K562 (cell line): Measurements from ENCODE around the gene BCL7C. TPM values are rescaled to one million over a fixed set of nuclear protein-coding genes. Genes with fewer than 3 reads are reported as not detected.
A peak's percentile ranks its signal among the peaks of the same experiment; 100 is the strongest.

Experiments
- DPF2 ChIP-seq: fragments of 450-650 bp; IDR thresholded peaks from 2 replicates; pipeline ENCODE4 v1.6.1; 2016
- EGR1 ChIP-seq: fragments of 450-650 bp; conservative IDR thresholded peaks from 2 replicates; pipeline ENCODE4 v1.6.1; 2017; ENCODE audit warnings: mild to moderate bottlenecking
- ESRRB ChIP-seq: fragments of 250-450 bp; sonication (Bioruptor Pico); IDR thresholded peaks from 2 replicates; pipeline ENCODE4 v1.5.0; 2020; ENCODE audit warnings: mild to moderate bottlenecking, moderate library complexity, borderline replicate concordance
- EWSR1 ChIP-seq: fragments of 450-650 bp; IDR thresholded peaks from 2 replicates; pipeline ENCODE4 v1.6.1; 2018; ENCODE audit warnings: borderline replicate concordance, mild to moderate bottlenecking, low read depth, moderate library complexity; ENCODE audit not compliant: partially characterized antibody
- HEY1 ChIP-seq: fragments of 250-450 bp; sonication (Bioruptor Pico); IDR thresholded peaks from 2 replicates; pipeline ENCODE4 v1.5.0; 2020; ENCODE audit warnings: mild to moderate bottlenecking, moderate library complexity, borderline replicate concordance
- HMBOX1 ChIP-seq: sonication (generic); IDR thresholded peaks from 2 replicates; pipeline ENCODE4 v1.6.1; 2016
- HNRNPLL ChIP-seq: fragments of 200-400 bp; formaldehyde crosslinking; IDR thresholded peaks from 2 replicates; pipeline ENCODE4 v1.6.1; 2017; ENCODE audit warnings: low read length, low read depth, mild to moderate bottlenecking; ENCODE audit not compliant: poor library complexity, severe bottlenecking
- KDM1A ChIP-seq, 2 experiments: fragments of 450-650 bp; IDR thresholded peaks; 2 replicates each; pipeline ENCODE4 v1.6.1; 2016; ENCODE audit warnings: mild to moderate bottlenecking in 2 of 2
- KDM4B ChIP-seq, 2 experiments: fragments of 450-650 bp in 1 of 2; sonication (generic) in 1 of 2; IDR thresholded peaks; 2 replicates each; pipeline ENCODE4 v1.6.1; 2016 to 2017; ENCODE audit warnings: borderline replicate concordance in 2 of 2, antibody characterized with exemption in 1 of 2, low read depth in 1 of 2, mild to moderate bottlenecking in 1 of 2
- NCOA1 ChIP-seq: fragments of 450-650 bp; IDR thresholded peaks from 2 replicates; pipeline ENCODE4 v1.6.1; 2016; ENCODE audit warnings: low read depth
- NR3C1 ChIP-seq: sonication (generic); formaldehyde crosslinking; IDR thresholded peaks from 2 replicates; pipeline ENCODE4 v1.8.1; 2022; ENCODE audit warnings: missing genetic modification reagents
- PYGO2 ChIP-seq: fragments of 450-650 bp; IDR thresholded peaks from 2 replicates; pipeline ENCODE4 v1.6.1; 2016; ENCODE audit warnings: mild to moderate bottlenecking, missing genetic modification characterization, moderate library complexity, missing compliant biosample characterization
- SMARCA5 ChIP-seq: fragments of 450-650 bp; IDR thresholded peaks from 2 replicates; pipeline ENCODE4 v1.6.1; 2016
- ZC3H4 ChIP-seq: sonication (generic); formaldehyde crosslinking; IDR thresholded peaks from 2 replicates; pipeline ENCODE4 v1.9.0; 2021; ENCODE audit warnings: missing genetic modification reagents, borderline replicate concordance
- ZFP36 ChIP-seq: fragments of 150-350 bp; IDR thresholded peaks from 2 replicates; pipeline ENCODE4 v1.6.1; 2018; ENCODE audit warnings: low read length, low read depth; ENCODE audit not compliant: partially characterized antibody
- ZNF24 ChIP-seq: fragments of 450-650 bp; IDR thresholded peaks from 2 replicates; pipeline ENCODE4 v1.6.1; 2016
- ZNF274 ChIP-seq: IDR thresholded peaks from 2 replicates; pipeline ENCODE4 v1.6.1; 2011; ENCODE audit warnings: low read depth, mild to moderate bottlenecking, low read length, moderate library complexity, borderline replicate concordance
- polyA plus RNA-seq, 8 experiments: library from polyadenylated mRNA; depleted of rRNA in 4 of 8; stranded (reverse) in 5 of 8; unstranded in 3 of 8; fragments of >200 nt; fragmentation: Nextera tagmentation in 2 of 8; fragmentation: Illumina TruSeq in 1 of 8; extraction: Ambion mirVana in 2 of 8; extraction: Trizol in 1 of 8; gene quantifications; 2 replicates each; pipeline versions ENCODE4 v1.2.1 to v1.2.3, GENCODE V29; 2011 to 2014; ENCODE audit warnings: inconsistent platforms in 1 of 8, missing spikeins in 1 of 8
- total RNA-seq, 7 experiments: library from RNA; depleted of rRNA in 6 of 7; stranded (reverse); fragments of >200 nt in 6 of 7; fragmentation: Illumina TruSeq in 2 of 7; extraction: Trizol in 2 of 7; gene quantifications; 2 replicates each; pipeline versions ENCODE4 v1.2.1 to v1.2.3, GENCODE V29; 2011 to 2021; ENCODE audit warnings: low replicate concordance in 1 of 7
- TF ChIP-seq, protein P1 (sequence below): sonication (generic); formaldehyde crosslinking; IDR thresholded peaks from 2 replicates; pipeline ENCODE4 v1.4.0; 2020; ENCODE audit warnings: mild to moderate bottlenecking, missing genetic modification reagents
- TF ChIP-seq, protein P2 (sequence below): sonication (generic); formaldehyde crosslinking; IDR thresholded peaks from 2 replicates; pipeline ENCODE4 v1.8.0; 2022; ENCODE audit warnings: missing genetic modification reagents, mild to moderate bottlenecking, moderate library complexity, borderline replicate concordance
- TF ChIP-seq, protein P3 (sequence below): fragments of 250-450 bp; sonication (Bioruptor Pico); IDR thresholded peaks from 2 replicates; pipeline ENCODE4 v1.5.0; 2021; ENCODE audit warnings: mild to moderate bottlenecking, borderline replicate concordance

Gene BCL7C
- total and polyA plus RNA-seq, 9 of the 15 experiments (the other 6 are each of a cell fraction or from before 2014, with no cell fraction given), result 1.7 to 85.8 (median 19.6) TPM

DNA sequence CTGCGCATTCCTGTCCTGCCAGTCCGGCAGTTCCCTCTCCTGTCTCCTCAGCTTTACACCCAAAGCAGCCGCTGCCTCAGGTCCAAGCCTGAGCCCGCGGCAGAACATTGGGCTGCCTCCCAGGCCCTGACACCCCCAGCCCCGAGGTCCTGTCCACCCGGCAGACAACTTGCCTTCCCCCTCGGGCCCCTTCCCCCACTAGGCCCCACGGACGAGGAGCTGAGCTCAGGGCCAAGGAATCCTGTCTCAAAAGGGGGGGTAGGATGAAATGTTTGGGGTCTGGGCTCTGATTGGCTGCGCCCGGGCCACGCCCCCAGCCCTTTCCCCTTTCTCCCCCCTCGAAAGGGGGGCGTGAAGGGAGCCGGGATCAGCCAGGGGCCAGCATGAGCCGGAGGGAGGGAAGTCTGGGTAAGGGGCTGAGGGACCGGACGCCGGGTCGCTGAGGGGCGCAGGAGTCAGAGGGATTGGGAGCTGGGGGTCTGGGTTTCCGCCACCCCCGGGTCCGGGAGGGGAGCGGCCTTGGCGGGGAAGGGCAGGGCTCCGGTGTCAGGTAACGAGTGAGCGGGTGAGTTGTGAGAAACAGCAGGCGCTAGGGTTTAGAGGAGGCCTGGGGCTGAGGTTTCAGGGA, 2.5 kb upstream of the BCL7C start, which contains the start of gene CTF1 (continued):
- TF ChIP-seq, protein P1, sequence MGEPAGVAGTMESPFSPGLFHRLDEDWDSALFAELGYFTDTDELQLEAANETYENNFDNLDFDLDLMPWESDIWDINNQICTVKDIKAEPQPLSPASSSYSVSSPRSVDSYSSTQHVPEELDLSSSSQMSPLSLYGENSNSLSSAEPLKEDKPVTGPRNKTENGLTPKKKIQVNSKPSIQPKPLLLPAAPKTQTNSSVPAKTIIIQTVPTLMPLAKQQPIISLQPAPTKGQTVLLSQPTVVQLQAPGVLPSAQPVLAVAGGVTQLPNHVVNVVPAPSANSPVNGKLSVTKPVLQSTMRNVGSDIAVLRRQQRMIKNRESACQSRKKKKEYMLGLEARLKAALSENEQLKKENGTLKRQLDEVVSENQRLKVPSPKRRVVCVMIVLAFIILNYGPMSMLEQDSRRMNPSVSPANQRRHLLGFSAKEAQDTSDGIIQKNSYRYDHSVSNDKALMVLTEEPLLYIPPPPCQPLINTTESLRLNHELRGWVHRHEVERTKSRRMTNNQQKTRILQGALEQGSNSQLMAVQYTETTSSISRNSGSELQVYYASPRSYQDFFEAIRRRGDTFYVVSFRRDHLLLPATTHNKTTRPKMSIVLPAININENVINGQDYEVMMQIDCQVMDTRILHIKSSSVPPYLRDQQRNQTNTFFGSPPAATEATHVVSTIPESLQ (CRISPR knock-in tag), result no peak
- TF ChIP-seq, protein P2, sequence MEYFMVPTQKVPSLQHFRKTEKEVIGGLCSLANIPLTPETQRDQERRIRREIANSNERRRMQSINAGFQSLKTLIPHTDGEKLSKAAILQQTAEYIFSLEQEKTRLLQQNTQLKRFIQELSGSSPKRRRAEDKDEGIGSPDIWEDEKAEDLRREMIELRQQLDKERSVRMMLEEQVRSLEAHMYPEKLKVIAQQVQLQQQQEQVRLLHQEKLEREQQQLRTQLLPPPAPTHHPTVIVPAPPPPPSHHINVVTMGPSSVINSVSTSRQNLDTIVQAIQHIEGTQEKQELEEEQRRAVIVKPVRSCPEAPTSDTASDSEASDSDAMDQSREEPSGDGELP (CRISPR knock-in tag), result peak; percentile 1; the same call in 1 of the 2 replicates
- no peak for TF ChIP-seq HEY1 (CRISPR knock-in tag)
- no peak for TF ChIP-seq SMARCA5
- peak; percentile 48 for TF ChIP-seq DPF2
- TF ChIP-seq NCOA1, result 0 out of 2 replicates have a peak, but pooled peaks have one; percentile 32
- no peak for TF ChIP-seq HNRNPLL
- TF ChIP-seq NR3C1 (CRISPR knock-in tag), result no peak
- peak; percentile 72 for TF ChIP-seq EGR1
- no peak for TF ChIP-seq EWSR1
- no peak for TF ChIP-seq PYGO2 (tag)
- TF ChIP-seq ZFP36, result peak; percentile 76
- TF ChIP-seq, protein P3, sequence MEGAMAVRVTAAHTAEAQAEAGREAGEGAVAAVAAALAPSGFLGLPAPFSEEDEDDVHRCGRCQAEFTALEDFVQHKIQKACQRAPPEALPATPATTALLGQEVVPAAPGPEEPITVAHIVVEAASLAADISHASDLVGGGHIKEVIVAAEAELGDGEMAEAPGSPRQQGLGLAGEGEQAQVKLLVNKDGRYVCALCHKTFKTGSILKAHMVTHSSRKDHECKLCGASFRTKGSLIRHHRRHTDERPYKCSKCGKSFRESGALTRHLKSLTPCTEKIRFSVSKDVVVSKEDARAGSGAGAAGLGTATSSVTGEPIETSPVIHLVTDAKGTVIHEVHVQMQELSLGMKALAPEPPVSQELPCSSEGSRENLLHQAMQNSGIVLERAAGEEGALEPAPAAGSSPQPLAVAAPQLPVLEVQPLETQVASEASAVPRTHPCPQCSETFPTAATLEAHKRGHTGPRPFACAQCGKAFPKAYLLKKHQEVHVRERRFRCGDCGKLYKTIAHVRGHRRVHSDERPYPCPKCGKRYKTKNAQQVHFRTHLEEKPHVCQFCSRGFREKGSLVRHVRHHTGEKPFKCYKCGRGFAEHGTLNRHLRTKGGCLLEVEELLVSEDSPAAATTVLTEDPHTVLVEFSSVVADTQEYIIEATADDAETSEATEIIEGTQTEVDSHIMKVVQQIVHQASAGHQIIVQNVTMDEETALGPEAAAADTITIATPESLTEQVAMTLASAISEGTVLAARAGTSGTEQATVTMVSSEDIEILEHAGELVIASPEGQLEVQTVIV (CRISPR knock-in tag), result no peak
- no peak for TF ChIP-seq ESRRB (CRISPR knock-in tag)
- TF ChIP-seq ZC3H4 (CRISPR knock-in tag), result no peak; the same call in 1 of the 2 replicates
- peak in 1 of 2 experiments; percentile 73; a peak in 1 of 4 replicates for TF ChIP-seq KDM4B (IDR thresholded peaks at IDR 0.05; ENCODE audit: borderline replicate concordance in 2 of 2, low read depth in 1 of 2)
- TF ChIP-seq ZNF24, result 0 out of 2 replicates have a peak, but pooled peaks have one; percentile 35
- no peak for TF ChIP-seq HMBOX1
- TF ChIP-seq KDM1A (IDR thresholded peaks at IDR 0.05), result no peak
- no peak for TF ChIP-seq ZNF274
